Activated naive CD8-positive, alpha-beta T cell treated with anti-CD3 and anti-CD28 coated beads, Interleukin-2, amount 50 U/mL, for 24 hours (primary cell): ENCODE data around the gene ABCG1.

Experiments
- ATAC-seq: fragments of 150-1000 bp; cut with Tn5 transposase; one replicate; pipeline ENCODE4 v1.10.0; 2021
- DNase-seq: peaks from one replicate; pipeline ENCODE4 v3.0.0; 2021
- H3K27ac Mint-ChIP-seq: one replicate; pipeline ENCODE4 v1.8.0; 2021; ENCODE audit warnings: mild to moderate bottlenecking, mixed read lengths
- H3K27me3 Mint-ChIP-seq: one replicate; pipeline ENCODE4 v1.8.0; 2021; ENCODE audit warnings: mixed read lengths
- H3K36me3 Mint-ChIP-seq: one replicate; pipeline ENCODE4 v1.8.0; 2021; ENCODE audit warnings: low read depth, mixed read lengths
- H3K4me1 Mint-ChIP-seq: one replicate; pipeline ENCODE4 v1.8.0; 2021; ENCODE audit warnings: mixed read lengths
- H3K4me3 Mint-ChIP-seq: one replicate; pipeline ENCODE4 v1.8.0; 2021; ENCODE audit warnings: mild to moderate bottlenecking, moderate library complexity, mixed read lengths
- H3K9me3 Mint-ChIP-seq: one replicate; pipeline ENCODE4 v1.8.0; 2021; ENCODE audit warnings: mixed read lengths

Gene ABCG1

GRCh38 chr21:42305707-42306147 is 86.8 kb downstream of the ABCG1 start:
- DNase-seq (no peak), ATAC-seq (no peak)
- Mint-ChIP-seq H3K9me3 (no peaks in the 10 kb centered on the region), H3K27ac (no peak overlapping the region), H3K4me1 (peaks cover 5% of the 10 kb centered on the region), H3K4me3 (no peak overlapping the region), H3K27me3 (peaks cover 5% of the 10 kb centered on the region), H3K36me3 (no peaks in the 10 kb centered on the region)

DNA sequence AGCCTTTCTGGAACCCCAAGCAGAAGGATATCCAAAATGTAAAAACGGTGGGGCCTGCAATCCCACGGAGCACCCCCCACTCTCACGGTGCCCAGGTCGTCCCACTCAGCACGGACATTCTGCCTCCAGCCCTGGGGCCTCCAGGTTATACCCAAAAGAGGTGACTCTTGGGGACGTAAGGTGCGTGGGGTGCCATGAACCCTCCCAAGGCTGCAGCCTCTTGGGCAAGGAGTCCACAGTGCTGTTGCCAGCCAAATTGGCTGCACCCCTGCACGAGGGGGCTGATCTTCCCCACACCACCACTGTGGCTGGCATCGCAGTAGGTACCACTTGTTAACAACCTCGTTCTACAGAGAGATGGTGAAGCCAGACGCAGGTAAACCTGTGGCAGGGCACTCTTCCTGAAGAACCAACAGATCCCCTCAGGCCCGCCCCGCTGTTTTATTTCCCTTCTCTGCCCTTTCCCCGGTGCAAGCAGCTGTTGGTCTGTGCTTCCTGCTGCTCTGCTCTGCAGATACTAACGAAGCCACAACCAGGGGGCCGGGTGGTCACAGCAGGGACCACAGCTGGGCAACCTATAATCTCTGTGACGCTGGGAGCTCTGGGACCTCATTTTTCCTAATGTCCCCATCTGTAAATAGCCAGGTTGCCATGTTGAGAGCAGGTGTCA is 87.6 kb downstream of the ABCG1 start:
- no peaks in the 10 kb centered on the region for H3K9me3 Mint-ChIP-seq
- no peak for ATAC-seq
- peaks cover 5% of the 10 kb centered on the region for H3K27me3 Mint-ChIP-seq
- no peak overlapping the region for H3K4me3 Mint-ChIP-seq
- H3K27ac Mint-ChIP-seq = no peak overlapping the region
- peaks cover 5% of the 10 kb centered on the region for H3K4me1 Mint-ChIP-seq
- no peak for DNase-seq
- H3K36me3 Mint-ChIP-seq = no peaks in the 10 kb centered on the region

GRCh38 chr21:42307106-42307505 is 88.2 kb downstream of the ABCG1 start:
- ATAC-seq (no peak), DNase-seq (no peak)
- H3K27me3 Mint-ChIP-seq = peaks cover 5% of the 10 kb centered on the region
- H3K27ac Mint-ChIP-seq = no peak overlapping the region
- H3K4me3 Mint-ChIP-seq = no peak overlapping the region
- H3K9me3 Mint-ChIP-seq = no peaks in the 10 kb centered on the region
- H3K36me3 Mint-ChIP-seq = no peaks in the 10 kb centered on the region
- H3K4me1 Mint-ChIP-seq = peaks cover 5% of the 10 kb centered on the region

DNA sequence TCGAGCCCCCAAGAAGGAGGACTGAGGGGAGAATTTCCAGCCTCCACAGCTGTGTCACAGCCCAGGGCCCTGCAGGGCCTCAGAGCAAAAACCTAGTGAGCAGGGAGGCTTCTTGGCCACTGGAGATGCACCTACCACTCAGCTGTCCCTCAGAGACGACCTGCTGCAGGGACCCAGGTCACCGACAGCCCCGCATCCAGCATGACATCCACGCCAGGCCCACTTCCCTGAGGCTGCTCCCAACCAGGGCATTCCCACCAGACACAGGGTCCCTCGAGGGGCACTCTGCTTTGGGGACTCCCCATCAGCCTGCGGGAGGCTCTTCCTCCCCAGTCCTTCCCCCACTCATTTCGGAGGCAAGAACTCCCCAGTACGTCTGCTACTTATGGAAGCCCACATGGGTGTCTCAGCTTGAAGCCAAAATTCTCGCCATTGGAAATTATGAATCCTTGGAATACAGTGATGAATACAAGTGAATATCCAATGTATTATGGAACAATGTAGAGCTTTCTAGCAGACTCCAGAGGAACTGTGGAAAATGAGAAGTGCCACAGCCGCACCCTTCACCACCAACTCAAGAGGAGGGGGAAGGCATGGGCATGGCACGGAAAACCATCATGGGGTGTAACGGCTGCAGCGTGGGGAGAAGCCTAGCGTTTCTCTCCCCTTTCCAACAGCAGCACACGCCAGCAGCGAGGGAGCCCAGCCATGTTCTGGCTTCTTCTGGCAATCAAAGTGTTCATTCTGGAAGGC is 89.4 kb downstream of the ABCG1 start:
- no peak for DNase-seq
- H3K4me3 Mint-ChIP-seq = no peak overlapping the region
- peaks cover 5% of the 10 kb centered on the region for H3K27me3 Mint-ChIP-seq
- peaks cover 5% of the 10 kb centered on the region for H3K4me1 Mint-ChIP-seq
- no peak overlapping the region for H3K27ac Mint-ChIP-seq
- H3K36me3 Mint-ChIP-seq = no peaks in the 10 kb centered on the region
- ATAC-seq = no peak
- no peaks in the 10 kb centered on the region for H3K9me3 Mint-ChIP-seq

DNA sequence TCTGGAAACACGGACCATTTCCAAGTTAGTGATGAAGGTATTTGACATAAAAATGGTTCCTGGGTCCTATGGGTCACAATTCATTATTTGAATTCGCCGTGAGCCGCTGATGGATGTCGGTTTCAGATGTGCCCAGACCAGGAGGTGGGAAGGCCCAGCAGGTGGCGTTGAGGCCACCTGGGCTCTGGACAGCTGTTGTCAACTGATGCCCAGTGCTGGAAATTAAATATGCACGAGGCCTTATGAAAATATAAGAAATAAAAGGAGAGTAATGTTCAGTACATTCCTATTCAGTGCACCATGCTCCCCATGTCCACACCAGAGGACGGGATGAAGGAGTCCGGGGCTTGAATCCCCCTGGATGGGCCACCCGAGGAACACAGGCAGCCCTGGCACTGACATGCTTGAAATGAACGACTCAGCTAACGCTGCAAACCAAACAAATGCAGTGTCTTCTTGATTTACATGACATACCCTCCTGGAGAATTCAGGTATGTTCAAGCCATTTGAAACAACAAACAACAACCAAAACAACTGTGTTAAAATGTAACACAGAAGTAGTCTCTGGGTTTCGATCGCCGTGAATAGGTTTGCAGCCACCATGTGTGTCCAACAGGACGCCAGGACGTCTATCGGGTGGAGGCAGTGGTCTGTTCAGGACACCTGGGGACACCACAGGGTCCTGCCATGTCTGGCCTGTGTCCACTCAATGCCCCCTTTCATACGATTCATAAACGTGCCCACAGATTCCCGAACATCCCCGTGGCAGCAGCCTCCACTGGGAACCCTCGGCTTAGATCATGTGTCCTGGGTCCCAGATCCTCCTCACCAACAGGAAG is 90.2 kb downstream of the ABCG1 start:
- no peak for ATAC-seq
- H3K4me3 Mint-ChIP-seq = no peak overlapping the region
- H3K27ac Mint-ChIP-seq = no peak overlapping the region
- peaks cover 5% of the 10 kb centered on the region for H3K4me1 Mint-ChIP-seq
- H3K36me3 Mint-ChIP-seq = no peaks in the 10 kb centered on the region
- H3K27me3 Mint-ChIP-seq = peaks cover 5% of the 10 kb centered on the region
- DNase-seq = no peak
- no peaks in the 10 kb centered on the region for H3K9me3 Mint-ChIP-seq

GRCh38 chr21:42309753-42310213 is 90.8 kb downstream of the ABCG1 start:
- Mint-ChIP-seq H3K4me3 (no peak overlapping the region), H3K27me3 (peaks cover 5% of the 10 kb centered on the region), H3K27ac (no peak overlapping the region)

DNA sequence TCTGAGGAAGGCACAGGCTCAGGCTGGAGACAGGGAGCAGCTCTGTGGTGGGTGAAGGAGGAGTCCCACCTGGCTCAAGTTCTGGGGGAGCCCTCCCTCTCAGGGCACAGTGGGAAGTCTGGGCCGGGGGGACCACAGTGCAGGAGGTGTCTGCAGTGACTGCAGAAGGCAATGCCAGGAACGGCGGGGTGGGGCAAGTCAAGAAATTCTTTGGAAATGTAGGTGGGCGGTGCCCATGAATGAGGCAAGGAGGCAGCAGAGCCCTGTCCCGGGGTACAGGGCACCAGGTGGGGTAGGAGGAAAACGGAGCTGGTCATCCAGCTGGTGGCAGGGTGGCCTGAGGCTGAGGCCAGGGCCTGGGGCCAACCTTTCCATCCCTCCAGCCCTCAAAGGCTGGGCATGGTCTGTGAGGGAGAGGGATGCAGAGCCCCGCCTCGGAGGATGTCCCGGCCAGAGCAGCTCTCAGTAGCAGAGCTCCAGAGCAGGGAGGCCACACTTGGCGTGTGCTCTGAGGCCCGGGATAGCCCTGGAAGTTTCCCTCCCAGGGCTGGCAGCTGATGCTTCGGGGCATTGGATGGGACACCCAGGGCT is 91.6 kb downstream of the ABCG1 start:
- Mint-ChIP-seq H3K4me3 (no peak overlapping the region), H3K27ac (no peak overlapping the region), H3K4me1 (peaks cover 5% of the 10 kb centered on the region), H3K27me3 (peaks cover 5% of the 10 kb centered on the region), H3K36me3 (no peaks in the 10 kb centered on the region), H3K9me3 (no peaks in the 10 kb centered on the region)
- ATAC-seq (no peak), DNase-seq (no peak)

More at GRCh38 chr21:42309753-42310213, 90.8 kb downstream of the ABCG1 start:
- ATAC-seq = peak; percentile 67
- H3K4me1 Mint-ChIP-seq = peaks cover 5% of the 10 kb centered on the region
- DNase-seq = peak; percentile 82
- H3K36me3 Mint-ChIP-seq = no peaks in the 10 kb centered on the region
- no peaks in the 10 kb centered on the region for H3K9me3 Mint-ChIP-seq

- H3K27ac Mint-ChIP-seq = no peak overlapping the region
- DNase-seq (no peak), ATAC-seq (no peak)
- no peaks in the 10 kb centered on the region for H3K36me3 Mint-ChIP-seq
- H3K4me3 Mint-ChIP-seq = no peak overlapping the region
- H3K9me3 Mint-ChIP-seq = no peaks in the 10 kb centered on the region
- H3K27me3 Mint-ChIP-seq = peaks cover 5% of the 10 kb centered on the region
- H3K4me1 Mint-ChIP-seq = peaks cover 5% of the 10 kb centered on the region
Measured at GRCh38 chr21:42311160-42311559, 92.2 kb downstream of the ABCG1 start.

DNA sequence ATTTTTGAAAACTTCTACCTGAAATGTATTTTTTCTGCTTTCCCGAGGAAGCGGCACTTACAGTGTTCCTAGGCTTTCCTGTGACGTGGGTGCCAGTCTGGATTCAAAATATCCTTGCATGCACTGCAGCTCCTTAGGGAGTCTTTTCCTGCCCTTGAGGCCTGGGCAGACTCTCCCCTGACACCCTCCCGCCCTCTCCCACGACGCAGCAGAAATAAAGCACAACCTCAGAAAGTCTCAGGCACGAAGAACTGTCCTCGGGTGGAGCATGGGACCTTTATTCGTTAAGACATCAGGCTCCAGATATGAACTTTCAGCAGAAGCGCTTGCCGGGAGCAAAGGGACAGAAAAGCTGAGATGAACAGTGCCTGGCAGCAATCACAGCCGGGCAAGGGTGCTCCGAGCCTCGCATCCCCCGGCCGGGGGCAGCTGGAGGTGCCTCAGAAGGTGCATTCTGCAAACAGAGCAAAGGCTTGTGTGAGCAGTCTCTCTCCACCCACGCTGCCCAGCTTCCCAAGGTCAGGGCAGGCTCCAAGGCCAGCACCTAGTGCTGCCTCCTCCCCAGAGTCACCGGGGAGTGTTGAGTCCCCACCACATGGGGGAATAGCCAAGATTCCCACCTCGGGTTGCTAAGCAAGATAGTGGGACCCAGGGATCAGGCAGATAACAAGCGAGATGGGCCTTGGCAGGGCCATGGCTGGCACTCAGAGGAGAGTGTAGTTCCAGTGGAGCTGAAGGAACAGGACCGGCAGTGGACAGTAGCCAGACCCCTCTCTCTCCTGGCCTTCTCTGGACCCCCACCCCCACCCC is 93.1 kb downstream of the ABCG1 start:
- no peak overlapping the region for H3K4me3 Mint-ChIP-seq
- no peak overlapping the region for H3K27ac Mint-ChIP-seq
- no peak for ATAC-seq
- H3K4me1 Mint-ChIP-seq = peaks cover 3% of the 10 kb centered on the region
- no peaks in the 10 kb centered on the region for H3K36me3 Mint-ChIP-seq
- peaks cover 3% of the 10 kb centered on the region for H3K27me3 Mint-ChIP-seq
- H3K9me3 Mint-ChIP-seq = no peaks in the 10 kb centered on the region
- no peak for DNase-seq

- no peak overlapping the region for H3K27ac Mint-ChIP-seq
- no peaks in the 10 kb centered on the region for H3K9me3 Mint-ChIP-seq
- H3K4me3 Mint-ChIP-seq = no peak overlapping the region
- ATAC-seq (no peak), DNase-seq (no peak)
- no peaks in the 10 kb centered on the region for H3K36me3 Mint-ChIP-seq
- H3K4me1 Mint-ChIP-seq = peaks cover 3% of the 10 kb centered on the region
- H3K27me3 Mint-ChIP-seq = peaks cover 3% of the 10 kb centered on the region
Measured at GRCh38 chr21:42312626-42313104, 93.7 kb downstream of the ABCG1 start.

DNA sequence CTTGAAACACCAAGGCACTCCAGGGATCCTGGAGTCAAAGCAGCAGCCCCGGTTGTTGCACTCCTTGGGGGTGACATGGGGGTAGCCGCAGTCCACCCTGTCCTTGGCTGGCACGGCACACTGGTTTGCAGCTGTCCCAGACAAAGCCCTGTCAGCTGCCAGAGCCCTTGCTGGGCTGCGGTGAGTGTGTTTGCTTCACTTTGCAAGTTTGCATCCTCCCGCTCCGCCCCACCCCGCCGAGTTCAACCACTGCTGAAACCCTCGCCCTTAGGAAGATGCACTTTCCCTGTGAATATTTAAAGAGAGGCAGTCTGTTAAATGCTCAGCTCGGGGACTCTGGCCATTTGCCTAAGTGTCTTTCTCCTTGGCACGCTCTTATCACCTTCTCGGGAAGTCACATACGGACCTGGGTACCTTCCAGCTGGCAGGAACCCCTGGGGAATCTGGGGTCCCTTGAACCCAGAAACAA is 94.6 kb downstream of the ABCG1 start:
- no peaks in the 10 kb centered on the region for H3K9me3 Mint-ChIP-seq
- no peak for DNase-seq

GRCh38 chr21:42314616-42315295 is 95.8 kb downstream of the ABCG1 start:
- no peaks in the 10 kb centered on the region for H3K36me3 Mint-ChIP-seq
- no peak for ATAC-seq
- no peak for DNase-seq
- H3K9me3 Mint-ChIP-seq = no peaks in the 10 kb centered on the region
- peaks cover 6% of the 10 kb centered on the region for H3K4me1 Mint-ChIP-seq
- no peak overlapping the region for H3K4me3 Mint-ChIP-seq
- no peak overlapping the region for H3K27ac Mint-ChIP-seq
- H3K27me3 Mint-ChIP-seq = no peaks in the 10 kb centered on the region

More for the DNA sequence above, 94.6 kb downstream of the ABCG1 start:
- Mint-ChIP-seq H3K27ac (no peak overlapping the region), H3K4me1 (peaks cover 3% of the 10 kb centered on the region), H3K27me3 (peaks cover 3% of the 10 kb centered on the region), H3K36me3 (no peaks in the 10 kb centered on the region), H3K4me3 (no peak overlapping the region)
- no peak for ATAC-seq

DNA sequence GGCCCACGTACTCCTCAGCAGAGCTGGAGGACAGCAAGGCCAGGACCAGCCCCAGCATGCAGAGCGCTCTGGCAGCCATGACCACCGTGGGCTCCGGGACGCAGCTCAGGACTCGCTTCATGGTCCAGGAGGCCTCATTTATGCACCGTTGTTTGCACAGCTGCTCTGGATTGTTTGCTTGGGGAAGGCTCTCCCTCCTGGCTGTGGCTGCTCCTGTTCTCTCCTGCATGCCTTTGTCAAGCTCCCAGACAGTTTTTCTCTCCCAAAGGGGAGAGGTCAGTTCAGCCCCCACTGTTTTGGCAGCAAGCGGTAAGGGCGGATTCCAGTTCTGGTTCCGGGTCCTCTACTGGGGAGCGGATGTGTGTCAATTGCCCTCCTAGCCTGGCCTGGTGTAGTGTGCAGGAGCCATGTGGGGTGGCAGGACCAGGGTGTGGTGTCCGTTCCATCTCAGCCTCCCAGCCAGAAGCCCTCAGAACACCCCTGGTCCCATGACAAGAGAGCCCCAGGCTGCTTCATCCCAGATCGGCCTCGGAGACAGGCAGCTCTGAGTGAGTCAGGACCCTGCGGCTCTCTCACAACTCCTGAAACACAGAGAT is 96.5 kb downstream of the ABCG1 start, which contains the start of gene TFF3:
TSS of gene TFF3 (minus strand) at position 114 of the 596 bp plus-strand sequence. CDS start at position 79, 35 bp downstream.
- H3K9me3 Mint-ChIP-seq = no peaks in the 10 kb centered on the region
- ATAC-seq (no peak), DNase-seq (no peak)
- H3K27me3 Mint-ChIP-seq = no peaks in the 10 kb centered on the region
- peaks cover 6% of the 10 kb centered on the region for H3K4me1 Mint-ChIP-seq
- no peaks in the 10 kb centered on the region for H3K36me3 Mint-ChIP-seq
- no peak within 1 kb of the TSS for H3K27ac Mint-ChIP-seq
- H3K4me3 Mint-ChIP-seq = no peak within 1 kb of the TSS
